ENCODE data around the gene NUF2.
A peak's percentile ranks its signal among the peaks of the same experiment; 100 is the strongest.

Gene NUF2

GRCh38 chr1:163321311-163322305 is at the start of gene NUF2:
Gene NUF2 (plus strand): TSS chr1:163321954. CDS start chr1:163326052, 4,098 bp downstream.
- no peak for TF ChIP-seq ZNF565 (CRISPR knock-in tag; conservative IDR thresholded peaks at IDR 0.05; ENCODE audit: low read depth)
- no peak for TF ChIP-seq SNAI2 (CRISPR knock-in tag; IDR thresholded peaks at IDR 0.05)
- TF ChIP-seq ISL1 (CRISPR knock-in tag; IDR thresholded peaks at IDR 0.05): no peak
- TF ChIP-seq ZFP30 (CRISPR knock-in tag; IDR thresholded peaks at IDR 0.05): 0 out of 2 replicates have a peak, but pooled peaks have one; percentile 42
- peak; percentile 42; the same call in 1 of the 2 replicates for TF ChIP-seq TOX (CRISPR knock-in tag; IDR thresholded peaks at IDR 0.05; ENCODE audit: borderline replicate concordance)
- peak; percentile 96; the same call in 1 of the 2 replicates for TF ChIP-seq RARB (CRISPR knock-in tag; IDR thresholded peaks at IDR 0.05)
- TF ChIP-seq ZFP3 (CRISPR knock-in tag; IDR thresholded peaks at IDR 0.05): no peak
- TF ChIP-seq ZC3H10 (CRISPR knock-in tag; IDR thresholded peaks at IDR 0.05): 0 out of 2 replicates have a peak, but pooled peaks have one; percentile 46
- peak; percentile 77; the same call in 1 of the 2 replicates for TF ChIP-seq OSR1 (CRISPR knock-in tag; IDR thresholded peaks at IDR 0.05)
- no peak for TF ChIP-seq ZNF8 (CRISPR knock-in tag; IDR thresholded peaks at IDR 0.05)
- TF ChIP-seq POU6F1 (CRISPR knock-in tag; IDR thresholded peaks at IDR 0.05; ENCODE audit: borderline replicate concordance, low read depth): peak; percentile 99; the same call in 1 of the 2 replicates
- no peak for TF ChIP-seq PPARA (CRISPR knock-in tag; IDR thresholded peaks at IDR 0.05; ENCODE audit: borderline replicate concordance)

DNA sequence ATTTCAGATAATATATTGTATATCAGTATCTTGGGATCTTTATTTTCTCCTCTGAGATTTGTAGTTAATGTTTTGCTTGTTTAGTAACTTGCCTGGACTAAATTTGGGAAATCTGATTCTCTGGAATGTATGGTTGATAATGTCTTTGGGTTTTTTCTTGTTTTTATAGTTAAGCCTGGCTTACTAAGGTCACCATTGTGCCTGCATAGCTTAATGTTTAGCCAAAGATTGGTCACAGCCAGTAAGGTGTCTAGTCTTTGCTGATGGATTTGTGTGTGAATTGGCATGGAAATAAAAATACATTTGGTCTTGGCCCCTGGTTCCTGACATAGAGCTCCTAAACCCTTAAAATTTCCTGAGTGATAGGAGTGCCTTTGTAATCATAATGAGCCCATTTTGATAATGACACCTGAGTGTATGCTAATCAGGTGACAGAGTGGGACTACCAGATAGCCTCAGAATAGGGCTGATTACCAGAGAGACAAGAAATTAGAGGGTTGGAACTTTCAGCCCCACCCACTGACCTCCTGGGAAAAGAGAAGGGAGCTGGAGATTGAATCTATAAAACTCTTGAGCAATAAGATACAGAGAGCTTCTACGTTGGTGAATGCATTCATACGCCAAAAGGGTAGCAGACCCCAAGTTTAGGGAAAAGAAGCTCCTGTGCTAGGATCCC is 47.9 kb upstream of the NUF2 start:
- no peak for ATAC-seq
- TF ChIP-seq POU6F1 (CRISPR knock-in tag; IDR thresholded peaks at IDR 0.05; ENCODE audit: borderline replicate concordance, low read depth) (no peak), ZC3H10 (CRISPR knock-in tag; IDR thresholded peaks at IDR 0.05) (no peak), TSHZ2 (CRISPR knock-in tag; IDR thresholded peaks at IDR 0.05) (no peak), CREB5 (CRISPR knock-in tag; IDR thresholded peaks at IDR 0.05; ENCODE audit: low read depth) (no peak), BACH2 (CRISPR knock-in tag; IDR thresholded peaks at IDR 0.05; ENCODE audit: borderline replicate concordance) (no peak), ARNTL (CRISPR knock-in tag; IDR thresholded peaks at IDR 0.05; ENCODE audit: borderline replicate concordance, low read depth) (no peak), GLIS3 (CRISPR knock-in tag; IDR thresholded peaks at IDR 0.05) (no peak), ESRRG (CRISPR knock-in tag; IDR thresholded peaks at IDR 0.05) (no peak), PATZ1 (CRISPR knock-in tag; IDR thresholded peaks at IDR 0.05; ENCODE audit: borderline replicate concordance) (no peak), ZNF8 (CRISPR knock-in tag; IDR thresholded peaks at IDR 0.05) (no peak), ZNF565 (CRISPR knock-in tag; conservative IDR thresholded peaks at IDR 0.05; ENCODE audit: low read depth) (no peak), CSDC2 (CRISPR knock-in tag; IDR thresholded peaks at IDR 0.05) (no peak), ZFP30 (CRISPR knock-in tag; IDR thresholded peaks at IDR 0.05) (no peak), ZFP3 (CRISPR knock-in tag; IDR thresholded peaks at IDR 0.05) (no peak), RARB (CRISPR knock-in tag; IDR thresholded peaks at IDR 0.05) (no peak), TOX (CRISPR knock-in tag; IDR thresholded peaks at IDR 0.05; ENCODE audit: borderline replicate concordance) (no peak), OSR1 (CRISPR knock-in tag; IDR thresholded peaks at IDR 0.05) (no peak)
- TF ChIP-seq, protein P1, sequence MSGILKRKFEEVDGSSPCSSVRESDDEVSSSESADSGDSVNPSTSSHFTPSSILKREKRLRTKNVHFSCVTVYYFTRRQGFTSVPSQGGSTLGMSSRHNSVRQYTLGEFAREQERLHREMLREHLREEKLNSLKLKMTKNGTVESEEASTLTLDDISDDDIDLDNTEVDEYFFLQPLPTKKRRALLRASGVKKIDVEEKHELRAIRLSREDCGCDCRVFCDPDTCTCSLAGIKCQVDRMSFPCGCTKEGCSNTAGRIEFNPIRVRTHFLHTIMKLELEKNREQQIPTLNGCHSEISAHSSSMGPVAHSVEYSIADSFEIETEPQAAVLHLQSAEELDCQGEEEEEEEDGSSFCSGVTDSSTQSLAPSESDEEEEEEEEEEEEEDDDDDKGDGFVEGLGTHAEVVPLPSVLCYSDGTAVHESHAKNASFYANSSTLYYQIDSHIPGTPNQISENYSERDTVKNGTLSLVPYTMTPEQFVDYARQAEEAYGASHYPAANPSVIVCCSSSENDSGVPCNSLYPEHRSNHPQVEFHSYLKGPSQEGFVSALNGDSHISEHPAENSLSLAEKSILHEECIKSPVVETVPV (CRISPR knock-in tag; IDR thresholded peaks at IDR 0.05): no peak

More at GRCh38 chr1:163321311-163322305, at the start of gene NUF2:
- ATAC-seq: peak; percentile 99

Data from SK-N-SH treated with all-trans-retinoic acid at 6 μM for 48 hours (cell line).